Esophagus muscularis mucosa (tissue), 4 donors: ENCODE results near the gene IL6R. TPM values are rescaled to one million over a fixed set of nuclear protein-coding genes. Genes with fewer than 3 reads are reported as not detected.

ENCODE experiments used
- DNase-seq: peaks from one replicate; pipeline ENCODE4 v3.0.0-alpha.2; 2017; ENCODE audit errors: extremely low spot score
- H3K27ac ChIP-seq, 4 donors: fragments of 200-600 bp; sonication (generic); replicated peaks in 1 of 4; 1 replicate in 3 of 4; 2 replicates in 1 of 4; pipeline ENCODE4 v1.5.1; 2016 to 2019; ENCODE audit warnings: mild to moderate bottlenecking in 1 of 4
- H3K27me3 ChIP-seq, 4 donors: fragments of 200-600 bp; sonication (generic); one replicate each; pipeline versions ENCODE4 v1.5.1 to v1.6.0; 2016 to 2019
- H3K36me3 ChIP-seq, 4 donors: fragments of 200-600 bp; sonication (generic); one replicate each; pipeline ENCODE4 v1.5.1; 2016 to 2019
- H3K4me1 ChIP-seq, 4 donors: fragments of 200-600 bp; sonication (generic); one replicate each; pipeline ENCODE4 v1.5.1; 2016 to 2019
- H3K4me3 ChIP-seq, 4 donors: fragments of 200-600 bp; sonication (generic); 1 replicate in 2 of 4; 2 replicates in 2 of 4; pipeline ENCODE4 v1.5.1; 2016 to 2019; ENCODE audit warnings: mild to moderate bottlenecking in 4 of 4, moderate library complexity in 1 of 4
- H3K9me3 ChIP-seq, 4 donors: fragments of 200-600 bp; sonication (generic); 1 replicate in 3 of 4; 2 replicates in 1 of 4; pipeline ENCODE4 v1.5.1; 2016 to 2019
- EP300 ChIP-seq: sonication (generic); formaldehyde crosslinking; IDR thresholded peaks from one replicate; pipeline ENCODE4 v1.6.1; 2017; ENCODE audit warnings: antibody characterized with exemption
- POLR2A ChIP-seq: fragments of 450-650 bp; IDR thresholded peaks from one replicate; pipeline ENCODE4 v1.6.1; 2017; ENCODE audit warnings: antibody characterized with exemption, moderate library complexity, mild to moderate bottlenecking, low read depth
- POLR2AphosphoS5 ChIP-seq, 2 donors: sonication (generic); formaldehyde crosslinking; IDR thresholded peaks; one replicate each; pipeline ENCODE4 v1.6.1; 2017; ENCODE audit warnings: antibody characterized with exemption in 2 of 2
- WGBS: methylation state at CpG from one replicate; pipeline ENCODE4 v1.1.5; 2018; 5-methylcytosine and 5-hydroxymethylcytosine counted together
- intact Hi-C: fragments of 100-400 bp; cut with DNase I; formaldehyde crosslinking; loops from one replicate; pipeline ENCODE4 v1.15.1; 2023
- total RNA-seq, 4 donors: library from RNA; depleted of rRNA; stranded (reverse); fragments of >200 nt; gene quantifications; one replicate each; pipeline versions ENCODE4 v1.1.0 to v1.2.1, GENCODE V29; 2016
- TF ChIP-seq, protein P1 (sequence below), 3 experiments: fragments of 200-600 bp in 2 of 3; fragments of 450-650 bp in 1 of 3; sonication (generic) in 2 of 3; IDR thresholded peaks; one replicate each; pipeline ENCODE4 v1.5.1; 2017 to 2019; ENCODE audit warnings: antibody characterized with exemption in 3 of 3, mild to moderate bottlenecking in 2 of 3, moderate library complexity in 1 of 3

Gene IL6R
- total RNA-seq, 4 donors from 2014 or later, result 44.4 to 61.1 (median 54.9) TPM

DNA sequence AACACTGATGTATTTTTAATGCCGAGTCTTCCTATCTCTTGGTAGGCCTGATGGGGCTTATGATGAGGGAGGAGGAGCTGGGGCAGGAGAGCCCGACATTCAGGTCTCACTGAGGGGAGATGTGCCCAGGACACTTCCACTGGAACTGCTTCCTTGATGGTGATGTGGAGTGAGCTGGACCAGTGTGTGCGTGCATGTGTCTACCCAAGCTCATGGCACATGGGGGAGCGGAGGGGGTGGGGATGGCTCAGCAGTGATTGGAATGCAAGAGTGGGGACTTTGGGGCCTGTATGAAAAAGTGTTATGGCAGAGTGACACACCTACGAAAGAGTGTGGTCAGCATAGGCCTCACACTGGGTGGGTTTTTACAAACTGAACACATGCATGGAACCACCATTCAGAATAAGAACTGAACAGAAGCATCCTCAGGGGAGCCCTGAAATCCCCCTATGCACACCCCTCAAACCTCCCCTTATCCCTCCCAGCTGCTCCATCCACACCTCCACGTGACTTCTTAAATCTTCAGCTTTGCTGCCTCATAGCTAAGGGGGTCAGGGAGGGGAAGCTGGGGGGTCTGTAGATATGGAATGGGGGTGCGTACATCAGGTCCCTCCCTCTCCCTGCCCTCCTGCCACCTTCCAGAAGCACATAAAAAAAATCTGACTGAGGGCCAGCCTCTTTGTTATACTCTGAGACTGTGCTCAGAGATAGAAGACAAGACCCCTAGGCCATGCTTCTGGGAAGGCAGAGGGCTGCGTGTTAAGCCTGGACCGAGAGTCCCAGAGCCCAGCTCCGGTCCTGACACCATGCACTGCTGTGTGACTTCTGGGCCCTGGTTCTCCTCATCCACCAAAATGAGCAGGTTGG is 11.6 kb downstream of the IL6R start:
- intact Hi-C loops, result no loop called here
- H3K9me3 ChIP-seq, result no peaks in the 10 kb centered on the region
- WGBS, result 88% methylated on average over 10 of the region's 10 CpGs
- H3K27ac ChIP-seq, result peak overlapping the region; percentile 17 to 98 (median 94)
- no peak overlapping the region for H3K4me3 ChIP-seq
- no peak for DNase-seq
- H3K27me3 ChIP-seq, result no peaks in the 10 kb centered on the region
- H3K4me1 ChIP-seq, result peaks cover 77 to 100% (median 99%) of the 10 kb centered on the region in 4 donors
- no peaks in the 10 kb centered on the region for H3K36me3 ChIP-seq
- TF ChIP-seq POLR2AphosphoS5 (IDR thresholded peaks at IDR 0.05) (no peak), EP300 (no peak), POLR2A (no peak)
- TF ChIP-seq, protein P1, sequence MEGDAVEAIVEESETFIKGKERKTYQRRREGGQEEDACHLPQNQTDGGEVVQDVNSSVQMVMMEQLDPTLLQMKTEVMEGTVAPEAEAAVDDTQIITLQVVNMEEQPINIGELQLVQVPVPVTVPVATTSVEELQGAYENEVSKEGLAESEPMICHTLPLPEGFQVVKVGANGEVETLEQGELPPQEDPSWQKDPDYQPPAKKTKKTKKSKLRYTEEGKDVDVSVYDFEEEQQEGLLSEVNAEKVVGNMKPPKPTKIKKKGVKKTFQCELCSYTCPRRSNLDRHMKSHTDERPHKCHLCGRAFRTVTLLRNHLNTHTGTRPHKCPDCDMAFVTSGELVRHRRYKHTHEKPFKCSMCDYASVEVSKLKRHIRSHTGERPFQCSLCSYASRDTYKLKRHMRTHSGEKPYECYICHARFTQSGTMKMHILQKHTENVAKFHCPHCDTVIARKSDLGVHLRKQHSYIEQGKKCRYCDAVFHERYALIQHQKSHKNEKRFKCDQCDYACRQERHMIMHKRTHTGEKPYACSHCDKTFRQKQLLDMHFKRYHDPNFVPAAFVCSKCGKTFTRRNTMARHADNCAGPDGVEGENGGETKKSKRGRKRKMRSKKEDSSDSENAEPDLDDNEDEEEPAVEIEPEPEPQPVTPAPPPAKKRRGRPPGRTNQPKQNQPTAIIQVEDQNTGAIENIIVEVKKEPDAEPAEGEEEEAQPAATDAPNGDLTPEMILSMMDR (IDR thresholded peaks at IDR 0.05), result no peak

DNA sequence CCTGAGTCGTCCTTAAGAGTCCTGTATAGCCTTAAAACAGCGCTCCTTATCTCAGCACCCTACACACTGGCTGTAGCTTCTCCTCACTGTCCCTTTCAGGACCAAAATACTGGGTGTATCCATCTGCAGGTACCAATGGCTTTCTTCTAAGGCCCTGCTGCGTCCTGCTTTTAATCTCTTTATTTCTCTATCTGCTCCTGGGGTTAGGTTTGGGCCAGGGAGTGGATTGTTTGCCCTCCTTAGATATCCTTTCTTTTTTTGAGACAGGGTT is 12.1 kb downstream of the IL6R start:
- intact Hi-C loops, result no loop called here
- WGBS, result 75% methylated on average over 3 of the region's 3 CpGs
- H3K4me3 ChIP-seq, result no peak overlapping the region
- H3K27ac ChIP-seq, result peak overlapping the region; percentile 91 to 98 (median 98)
- TF ChIP-seq POLR2A, result no peak
- TF ChIP-seq POLR2AphosphoS5 (IDR thresholded peaks at IDR 0.05), result no peak
- no peak for TF ChIP-seq EP300
- TF ChIP-seq, protein P1 (IDR thresholded peaks at IDR 0.05), result no peak
- DNase-seq, result no peak
- no peaks in the 10 kb centered on the region for H3K9me3 ChIP-seq
- no peaks in the 10 kb centered on the region for H3K27me3 ChIP-seq
- H3K4me1 ChIP-seq, result peaks cover 83 to 100% (median 99%) of the 10 kb centered on the region in 4 donors
- H3K36me3 ChIP-seq, result no peaks in the 10 kb centered on the region

DNA sequence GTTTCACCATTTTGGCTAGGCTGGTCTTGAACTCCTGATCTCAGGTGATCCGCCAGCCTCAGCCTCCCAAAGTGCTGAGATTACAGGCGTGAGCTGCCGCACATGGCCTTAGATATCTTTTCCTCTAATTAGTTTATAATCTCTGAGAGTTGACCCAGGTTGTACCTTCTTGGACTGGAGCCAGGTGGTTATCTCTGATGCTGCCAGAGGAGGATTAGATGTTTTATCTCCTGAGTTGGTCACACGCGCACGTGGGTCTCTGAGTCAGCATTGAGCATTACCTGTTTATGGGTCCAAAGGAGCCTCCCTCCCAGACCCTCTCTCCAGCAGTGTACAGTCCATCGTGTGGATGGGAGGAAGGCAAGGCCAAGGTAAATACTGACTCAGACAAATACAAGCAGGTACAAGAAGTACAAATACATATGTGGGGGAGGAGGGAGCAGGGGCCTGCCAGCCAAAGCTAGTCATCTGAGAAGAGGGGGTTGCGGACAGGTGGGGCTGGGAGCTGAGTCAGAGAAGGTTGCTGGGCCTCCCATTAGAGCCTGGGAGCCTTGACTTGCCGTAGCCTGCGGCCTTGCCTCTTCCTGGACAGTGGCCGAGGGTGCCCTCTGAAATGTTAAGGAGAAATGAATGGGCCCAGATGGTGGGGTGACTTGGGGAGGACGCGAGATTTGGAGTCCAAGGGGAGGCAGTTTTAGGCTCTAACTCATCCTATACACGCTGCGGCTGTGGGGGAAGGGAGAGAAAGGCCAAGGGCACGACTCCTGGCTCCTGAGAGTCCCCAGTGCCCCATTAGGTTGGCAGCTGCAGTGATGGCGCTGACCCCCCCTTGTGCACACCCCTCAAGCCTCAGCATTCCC is 13.1 kb downstream of the IL6R start:
- no peaks in the 10 kb centered on the region for H3K27me3 ChIP-seq
- WGBS, result 79% methylated on average over 17 of the region's 17 CpGs
- H3K27ac ChIP-seq, result peak overlapping the region; percentile 91 to 98 (median 98)
- no peak overlapping the region for H3K4me3 ChIP-seq
- H3K9me3 ChIP-seq, result no peaks in the 10 kb centered on the region
- H3K4me1 ChIP-seq, result peaks cover 93 to 100% (median 100%) of the 10 kb centered on the region in 4 donors
- H3K36me3 ChIP-seq, result no peaks in the 10 kb centered on the region
- DNase-seq, result no peak
- intact Hi-C loops, result no loop called here
- TF ChIP-seq POLR2AphosphoS5 (IDR thresholded peaks at IDR 0.05) (peak in 1 of 2 donors; percentile 64), EP300 (peak; percentile 46), POLR2A (no peak)
- TF ChIP-seq, protein P1 (IDR thresholded peaks at IDR 0.05), result no peak

DNA sequence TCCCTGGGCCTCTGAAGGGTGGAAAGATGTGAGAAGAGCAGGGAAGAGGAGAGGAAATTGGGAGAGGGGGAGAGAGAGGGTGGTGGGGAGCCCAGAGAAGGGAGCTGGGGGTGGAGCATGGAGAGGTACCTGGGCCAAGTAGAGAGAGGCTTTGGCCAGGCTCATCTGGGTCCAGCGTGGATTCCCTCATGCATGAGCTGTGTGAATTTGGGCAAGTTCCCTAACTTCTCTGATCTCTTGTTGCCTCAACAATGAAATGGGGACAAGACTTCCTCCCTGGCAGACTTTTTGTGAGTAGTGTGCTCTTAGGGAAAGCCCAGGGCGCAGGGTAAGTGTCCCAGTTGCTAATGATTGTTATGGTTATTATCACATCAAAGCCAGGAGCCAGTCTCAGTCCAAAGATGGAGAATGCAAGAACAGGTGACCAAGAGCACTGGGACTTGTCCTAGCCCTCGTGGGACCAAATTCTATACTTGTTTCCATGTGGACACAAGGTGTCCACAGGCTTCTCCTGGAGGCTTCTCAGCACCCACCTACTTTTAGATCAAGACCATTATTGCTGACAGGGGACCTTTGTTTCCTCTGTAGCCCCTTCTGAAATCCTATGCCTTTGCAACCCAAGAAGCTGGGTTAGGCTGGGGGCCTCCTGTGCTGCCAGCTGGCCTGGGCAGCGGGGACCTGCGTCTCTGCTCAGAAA is 13.9 kb downstream of the IL6R start:
- Histone ChIP-seq H3K27ac (peak overlapping the region; percentile 91 to 98 (median 98)), H3K9me3 (no peaks in the 10 kb centered on the region), H3K36me3 (no peaks in the 10 kb centered on the region), H3K4me1 (peaks cover 95 to 100% (median 100%) of the 10 kb centered on the region in 4 donors), H3K27me3 (no peaks in the 10 kb centered on the region), H3K4me3 (peak overlapping the region in 3 of 4 donors; percentile 12 to 41 (median 30))
- no peak for TF ChIP-seq POLR2A
- no peak for TF ChIP-seq EP300
- no peak for TF ChIP-seq POLR2AphosphoS5 (IDR thresholded peaks at IDR 0.05)
- TF ChIP-seq, protein P1 (IDR thresholded peaks at IDR 0.05), result no peak
- DNase-seq, result no peak
- intact Hi-C loops, result no loop called here
- WGBS, result 56% methylated on average over 3 of the region's 5 CpGs
